ENCODE results near the gene CEP63.

The CEP63 gene

GRCh38 chr3:134446800-134447199 is 39.1 kb upstream of the CEP63 start:
- no peak for DNase-seq (ENCODE audit: low read depth)

GRCh38 chr3:134447351-134447750 is 38.5 kb upstream of the CEP63 start:
- no peak for DNase-seq (ENCODE audit: low read depth)
- TF ChIP-seq, protein P1, sequence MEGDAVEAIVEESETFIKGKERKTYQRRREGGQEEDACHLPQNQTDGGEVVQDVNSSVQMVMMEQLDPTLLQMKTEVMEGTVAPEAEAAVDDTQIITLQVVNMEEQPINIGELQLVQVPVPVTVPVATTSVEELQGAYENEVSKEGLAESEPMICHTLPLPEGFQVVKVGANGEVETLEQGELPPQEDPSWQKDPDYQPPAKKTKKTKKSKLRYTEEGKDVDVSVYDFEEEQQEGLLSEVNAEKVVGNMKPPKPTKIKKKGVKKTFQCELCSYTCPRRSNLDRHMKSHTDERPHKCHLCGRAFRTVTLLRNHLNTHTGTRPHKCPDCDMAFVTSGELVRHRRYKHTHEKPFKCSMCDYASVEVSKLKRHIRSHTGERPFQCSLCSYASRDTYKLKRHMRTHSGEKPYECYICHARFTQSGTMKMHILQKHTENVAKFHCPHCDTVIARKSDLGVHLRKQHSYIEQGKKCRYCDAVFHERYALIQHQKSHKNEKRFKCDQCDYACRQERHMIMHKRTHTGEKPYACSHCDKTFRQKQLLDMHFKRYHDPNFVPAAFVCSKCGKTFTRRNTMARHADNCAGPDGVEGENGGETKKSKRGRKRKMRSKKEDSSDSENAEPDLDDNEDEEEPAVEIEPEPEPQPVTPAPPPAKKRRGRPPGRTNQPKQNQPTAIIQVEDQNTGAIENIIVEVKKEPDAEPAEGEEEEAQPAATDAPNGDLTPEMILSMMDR (IDR thresholded peaks at IDR 0.05; ENCODE audit: control insufficient read depth, insufficient read depth, low read depth, low read length, missing control alignments), result no peak
- H3K4me3 ChIP-seq (ENCODE audit: control insufficient read depth, low read depth, low read length), result no peak overlapping the region

More at GRCh38 chr3:134446800-134447199, 39.1 kb upstream of the CEP63 start:
- no peak overlapping the region for H3K4me3 ChIP-seq (ENCODE audit: control insufficient read depth, low read depth, low read length)
- TF ChIP-seq, protein P1 (IDR thresholded peaks at IDR 0.05; ENCODE audit: control insufficient read depth, insufficient read depth, low read depth, low read length, missing control alignments), result no peak

GRCh38 chr3:134448664-134449063 is 37.2 kb upstream of the CEP63 start:
- DNase-seq (ENCODE audit: low read depth), result no peak
- H3K4me3 ChIP-seq (ENCODE audit: control insufficient read depth, low read depth, low read length), result no peak overlapping the region
- TF ChIP-seq, protein P1 (IDR thresholded peaks at IDR 0.05; ENCODE audit: control insufficient read depth, insufficient read depth, low read depth, low read length, missing control alignments), result no peak

DNA sequence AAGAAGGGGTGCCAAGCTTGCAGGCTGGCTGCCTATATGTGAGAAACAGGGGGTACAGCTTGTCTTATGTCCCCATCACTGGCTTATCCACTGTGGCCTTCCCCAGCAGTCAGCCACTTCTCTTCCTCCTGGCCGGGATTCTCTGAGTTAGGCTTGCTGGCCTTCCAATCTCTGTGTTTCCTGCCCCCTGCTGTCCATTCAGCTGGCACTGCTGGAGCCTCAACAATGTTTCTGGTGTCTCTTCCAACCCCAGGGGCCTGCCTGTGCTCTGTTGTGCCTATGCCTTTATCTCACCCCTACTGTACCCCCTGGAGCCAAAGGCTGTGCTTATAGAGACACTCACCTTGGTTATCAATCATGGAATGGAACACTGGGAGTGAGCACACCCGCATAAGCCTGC is 36.6 kb upstream of the CEP63 start:
- TF ChIP-seq, protein P1 (IDR thresholded peaks at IDR 0.05; ENCODE audit: control insufficient read depth, insufficient read depth, low read depth, low read length, missing control alignments), result peak; percentile 58
- DNase-seq (ENCODE audit: low read depth), result no peak
- no peak overlapping the region for H3K4me3 ChIP-seq (ENCODE audit: control insufficient read depth, low read depth, low read length)

DNA sequence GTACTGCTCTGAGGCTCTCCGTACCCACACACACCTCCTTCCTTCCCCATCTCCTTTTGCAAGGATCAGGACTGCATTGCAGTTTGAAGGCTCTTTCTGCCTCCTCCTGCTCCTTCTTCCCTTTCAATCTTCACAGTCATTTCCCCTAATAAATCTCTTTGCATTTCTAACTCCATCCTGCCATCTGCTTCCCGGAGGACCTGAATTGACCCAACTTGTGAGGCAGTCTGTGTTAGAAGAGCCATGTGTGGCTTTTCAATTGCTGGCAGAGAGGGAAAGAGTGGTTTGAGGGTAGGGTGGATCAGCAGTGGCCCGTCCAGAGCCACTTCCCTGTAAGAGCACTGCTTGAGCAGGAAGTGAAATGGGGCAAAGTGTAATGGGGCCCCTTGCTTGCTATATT is 35.9 kb upstream of the CEP63 start:
- H3K4me3 ChIP-seq (ENCODE audit: control insufficient read depth, low read depth, low read length), result no peak overlapping the region
- DNase-seq (ENCODE audit: low read depth), result no peak
- TF ChIP-seq, protein P1 (IDR thresholded peaks at IDR 0.05; ENCODE audit: control insufficient read depth, insufficient read depth, low read depth, low read length, missing control alignments), result no peak

DNA sequence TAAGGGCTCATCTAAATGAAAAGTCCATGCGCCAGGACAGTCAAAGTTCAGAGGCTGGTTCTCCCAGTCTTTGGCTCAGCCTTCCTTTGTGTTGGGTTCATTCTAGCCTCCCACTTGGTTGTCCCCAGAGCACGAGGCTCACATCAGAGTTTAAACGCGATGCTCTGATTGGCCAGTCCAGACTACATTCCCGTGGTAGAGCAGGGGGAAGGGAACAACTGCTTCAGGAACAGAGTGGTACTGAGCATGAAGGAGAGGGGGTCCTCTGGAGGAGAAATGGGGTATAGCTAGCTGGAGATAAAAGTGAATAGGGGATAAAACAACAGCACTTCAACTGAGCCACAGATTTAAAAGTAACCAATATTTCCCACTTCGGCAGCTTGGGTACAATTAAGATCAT is 32.2 kb upstream of the CEP63 start:
- TF ChIP-seq, protein P1 (IDR thresholded peaks at IDR 0.05; ENCODE audit: control insufficient read depth, insufficient read depth, low read depth, low read length, missing control alignments), result no peak
- DNase-seq (ENCODE audit: low read depth), result no peak
- no peak overlapping the region for H3K4me3 ChIP-seq (ENCODE audit: control insufficient read depth, low read depth, low read length)
